HepG2 (cell line): ENCODE results near the gene GEMIN2. TPM values are rescaled to one million over a fixed set of nuclear protein-coding genes. Genes with fewer than 3 reads are reported as not detected.

ENCODE experiments used
- ATAC-seq: fragments of 200-7000 bp; cut with Tn5 transposase; 3 replicates; pipeline ENCODE4 v1.9.1; 2020; ENCODE audit warnings: mild to moderate bottlenecking, moderate library complexity
- BruUV-seq: library from RNA; stranded (reverse); fragments of 400-500 nt; replicated peaks from 2 replicates; lab custom pipeline; 2021; lab: Mats Ljungman, UMichigan
- CTCF ChIA-PET: fragments of 300-600 bp; formaldehyde crosslinking; extraction: SDS; loops from one replicate; lab custom pipeline; 2021; ENCODE audit warnings: low total read pairs, inconsistent platforms, low intra/inter-chr PET ratio; lab: Yijun Ruan, JAX
- POLR2A ChIA-PET: fragments of 350-600 bp; sonication (Branson Sonifier 250); formaldehyde crosslinking; loops from one replicate; lab custom pipeline; 2020; ENCODE audit warnings: antibody characterized with exemption, inconsistent platforms; lab: Yijun Ruan, JAX
- DNase-seq: peaks from one replicate; pipeline ENCODE4 v3.0.0-alpha.2; 2015; ENCODE audit warnings: low spot score
- FAIRE-seq: peaks from 3 replicates; lab custom pipeline; 2011; peaks lifted over from hg19 to GRCh38; lab: Jason Lieb, UNC
- H2AFZ ChIP-seq: one replicate; pipeline ENCODE4 v1.6.1; 2011; ENCODE audit warnings: low read length, inconsistent platforms
- H3K27ac ChIP-seq: fragments of 300-600 bp; 3 replicates; pipeline ENCODE4 v1.8.0; 2011; ENCODE audit warnings: mixed run types, mild to moderate bottlenecking, mixed read lengths, low read length, inconsistent platforms; ENCODE audit not compliant: insufficient read depth; ENCODE audit errors: extremely low read length
- H3K27me3 ChIP-seq, 2 experiments: fragments of 200-600 bp in 1 of 2; 2 replicates in 1 of 2; 3 replicates in 1 of 2; pipeline versions ENCODE4 v1.6.0 to v1.8.0; 2011; ENCODE audit warnings: low read length in 2 of 2, mild to moderate bottlenecking in 2 of 2, moderate library complexity in 2 of 2, inconsistent platforms in 1 of 2; ENCODE audit not compliant: insufficient read depth in 2 of 2, control insufficient read depth in 1 of 2
- H3K36me3 ChIP-seq, 2 experiments: fragments of 200-600 bp in 1 of 2; replicated peaks in 1 of 2; 2 replicates in 1 of 2; 3 replicates in 1 of 2; pipeline versions ENCODE4 v1.5.1 to v1.8.0; 2011; ENCODE audit warnings: low read length in 2 of 2, inconsistent platforms in 1 of 2; ENCODE audit not compliant: insufficient read depth in 2 of 2, control insufficient read depth in 1 of 2
- H3K4me1 ChIP-seq: 2 replicates; pipeline ENCODE4 v1.5.1; 2012; ENCODE audit warnings: low read length, inconsistent platforms; ENCODE audit not compliant: insufficient read depth
- H3K4me2 ChIP-seq: 2 replicates; pipeline ENCODE4 v1.6.0; 2011; ENCODE audit warnings: low read depth, low read length, inconsistent platforms
- H3K4me3 ChIP-seq, 3 experiments: fragments of 200-600 bp in 1 of 3; sonication (generic), shearing (Covaris generic) in 1 of 3; replicated peaks in 1 of 3; 2 replicates each; pipeline ENCODE4 v1.5.1; 2011 to 2016; ENCODE audit warnings: low read length in 3 of 3, inconsistent platforms in 2 of 3, low read depth in 2 of 3, mild to moderate bottlenecking in 2 of 3, control low read depth in 1 of 3, mixed read lengths in 1 of 3; ENCODE audit not compliant: insufficient read depth in 1 of 3
- H3K79me2 ChIP-seq: one replicate; pipeline ENCODE4 v1.6.1; 2011; ENCODE audit warnings: low read length, inconsistent platforms; ENCODE audit not compliant: insufficient read depth
- H3K9ac ChIP-seq: 2 replicates; pipeline ENCODE4 v1.6.0; 2011; ENCODE audit warnings: mild to moderate bottlenecking, low read depth, low read length, inconsistent platforms; ENCODE audit not compliant: insufficient read depth
- H3K9me3 ChIP-seq: 2 replicates; pipeline ENCODE4 v1.5.1; 2012; ENCODE audit warnings: mild to moderate bottlenecking, low read length
- H4K20me1 ChIP-seq: 2 replicates; pipeline ENCODE4 v1.6.0; 2011; ENCODE audit warnings: inconsistent platforms, mild to moderate bottlenecking, low read length, moderate library complexity; ENCODE audit not compliant: insufficient read depth
- ARNT2 ChIP-seq: sonication (generic); formaldehyde crosslinking; IDR thresholded peaks from 2 replicates; pipeline ENCODE4 v1.8.0; 2022; ENCODE audit warnings: mild to moderate bottlenecking, low read depth, missing genetic modification reagents, moderate library complexity
- ATF7 ChIP-seq, 2 experiments: fragments of 450-650 bp in 1 of 2; sonication (generic) in 1 of 2; formaldehyde crosslinking in 1 of 2; IDR thresholded peaks; 2 replicates each; pipeline versions ENCODE4 v1.4.0 to v1.6.1; 2016 to 2020; ENCODE audit warnings: antibody characterized with exemption in 1 of 2, mild to moderate bottlenecking in 1 of 2, missing genetic modification reagents in 1 of 2
- FOXO1 ChIP-seq: sonication (generic); formaldehyde crosslinking; IDR thresholded peaks from 2 replicates; pipeline ENCODE4 v1.4.0; 2020; ENCODE audit warnings: missing genetic modification reagents
- HOXA5 ChIP-seq: sonication (generic); formaldehyde crosslinking; IDR thresholded peaks from 2 replicates; pipeline ENCODE4 v1.4.0; 2020; ENCODE audit warnings: missing genetic modification reagents
- MEF2D ChIP-seq: sonication (generic); formaldehyde crosslinking; IDR thresholded peaks from 2 replicates; pipeline ENCODE4 v1.5.1; 2020; ENCODE audit warnings: mild to moderate bottlenecking, missing genetic modification reagents
- MYC ChIP-seq: sonication (generic); formaldehyde crosslinking; IDR thresholded peaks from 2 replicates; pipeline ENCODE4 v1.9.0; 2021; ENCODE audit warnings: missing genetic modification reagents, borderline replicate concordance
- NAIF1 ChIP-seq: sonication (generic); formaldehyde crosslinking; IDR thresholded peaks from 2 replicates; pipeline ENCODE4 v1.5.0; 2020; ENCODE audit warnings: mild to moderate bottlenecking, missing genetic modification reagents, borderline replicate concordance
- PCBP1 ChIP-seq: fragments of 200-400 bp; formaldehyde crosslinking; IDR thresholded peaks from 2 replicates; pipeline ENCODE4 v1.6.1; 2017; ENCODE audit warnings: mild to moderate bottlenecking, low read depth, low read length, borderline replicate concordance
- RXRB ChIP-seq: IDR thresholded peaks from 2 replicates; pipeline ENCODE4 v1.6.1; 2016; ENCODE audit warnings: borderline replicate concordance, missing genetic modification reagents, missing compliant biosample characterization
- TBL1XR1 ChIP-seq: fragments of 150-350 bp; IDR thresholded peaks from 2 replicates; pipeline ENCODE4 v1.6.1; 2014; ENCODE audit warnings: borderline replicate concordance, low read length; ENCODE audit not compliant: partially characterized antibody
- ZBTB21 ChIP-seq: sonication (generic); formaldehyde crosslinking; IDR thresholded peaks from 2 replicates; pipeline ENCODE4 v1.4.0; 2020; ENCODE audit warnings: missing genetic modification reagents
- ZBTB49 ChIP-seq: sonication (generic); formaldehyde crosslinking; IDR thresholded peaks from 2 replicates; pipeline ENCODE4 v1.4.0; 2020; ENCODE audit warnings: missing genetic modification reagents, borderline replicate concordance
- ZMYM3 ChIP-seq: sonication (generic); formaldehyde crosslinking; IDR thresholded peaks from 2 replicates; pipeline ENCODE4 v1.5.1; 2020; ENCODE audit warnings: mild to moderate bottlenecking, missing genetic modification reagents
- ZNF749 ChIP-seq: sonication (generic); formaldehyde crosslinking; IDR thresholded peaks from 2 replicates; pipeline ENCODE4 v1.8.0; 2022; ENCODE audit warnings: mild to moderate bottlenecking, missing genetic modification reagents, moderate library complexity, borderline replicate concordance
- ZNF772 ChIP-seq: sonication (generic); formaldehyde crosslinking; IDR thresholded peaks from 2 replicates; pipeline ENCODE4 v1.5.0; 2020; ENCODE audit warnings: mild to moderate bottlenecking, missing genetic modification reagents
- WGBS: methylation state at CpG from one replicate; pipeline ENCODE4 v1.1.6; 2017; ENCODE audit warnings: low lambda C conversion rate; 5-methylcytosine and 5-hydroxymethylcytosine counted together
- in situ Hi-C: cut with HindIII; loops from 2 replicates; pipeline ENCODE4 v1.10.0; 2017; ENCODE audit warnings: low pct_unique_long_range_greater_than_20kb; ENCODE audit not compliant: extremely low pct_ligation_motif_present
- intact Hi-C: fragments of 100-400 bp; cut with micrococcal nuclease; formaldehyde crosslinking; loops from one replicate; pipeline ENCODE4 v1.10.0; 2022; ENCODE audit not compliant: unreplicated experiment
- polyA plus RNA-seq, 8 experiments: library from polyadenylated mRNA; depleted of rRNA in 3 of 8; stranded (reverse) in 7 of 8; unstranded in 1 of 8; fragments of >200 nt; fragmentation: Illumina TruSeq in 4 of 8; extraction: Trizol in 4 of 8; gene quantifications; 2 replicates each; pipeline versions ENCODE4 v1.2.1 to v1.2.3, GENCODE V29; 2011 to 2016; ENCODE audit warnings: low read depth in 4 of 8, missing spikeins in 1 of 8, mixed read lengths in 1 of 8; ENCODE audit not compliant: insufficient read depth in 1 of 8
- total RNA-seq, 5 experiments: library from RNA; depleted of rRNA; stranded (reverse); fragments of >200 nt; fragmentation: Illumina TruSeq; extraction: Trizol; gene quantifications; 2 replicates each; pipeline ENCODE4 v1.2.3, GENCODE V29; 2016; ENCODE audit warnings: low read depth in 1 of 5
- TF ChIP-seq, protein P1 (sequence below): sonication (generic); formaldehyde crosslinking; IDR thresholded peaks from 2 replicates; pipeline ENCODE4 v1.4.0; 2020; ENCODE audit warnings: mild to moderate bottlenecking, low read depth, missing genetic modification reagents
- TF ChIP-seq, protein P2 (sequence below): sonication (generic); formaldehyde crosslinking; IDR thresholded peaks from 2 replicates; pipeline ENCODE4 v1.4.0; 2020; ENCODE audit warnings: mild to moderate bottlenecking, missing genetic modification reagents

The GEMIN2 gene
- total and polyA plus RNA-seq, 2 of the 13 experiments (the other 11 are each of a cell fraction or from before 2014, with no cell fraction given), result 54.8 to 110 TPM

GRCh38 chr14:39113685-39114072 is 444 bp upstream of the GEMIN2 start (continued):
- no peak for TF ChIP-seq MEF2D (CRISPR knock-in tag)
- TF ChIP-seq TBL1XR1, result no peak
- TF ChIP-seq, protein P1, sequence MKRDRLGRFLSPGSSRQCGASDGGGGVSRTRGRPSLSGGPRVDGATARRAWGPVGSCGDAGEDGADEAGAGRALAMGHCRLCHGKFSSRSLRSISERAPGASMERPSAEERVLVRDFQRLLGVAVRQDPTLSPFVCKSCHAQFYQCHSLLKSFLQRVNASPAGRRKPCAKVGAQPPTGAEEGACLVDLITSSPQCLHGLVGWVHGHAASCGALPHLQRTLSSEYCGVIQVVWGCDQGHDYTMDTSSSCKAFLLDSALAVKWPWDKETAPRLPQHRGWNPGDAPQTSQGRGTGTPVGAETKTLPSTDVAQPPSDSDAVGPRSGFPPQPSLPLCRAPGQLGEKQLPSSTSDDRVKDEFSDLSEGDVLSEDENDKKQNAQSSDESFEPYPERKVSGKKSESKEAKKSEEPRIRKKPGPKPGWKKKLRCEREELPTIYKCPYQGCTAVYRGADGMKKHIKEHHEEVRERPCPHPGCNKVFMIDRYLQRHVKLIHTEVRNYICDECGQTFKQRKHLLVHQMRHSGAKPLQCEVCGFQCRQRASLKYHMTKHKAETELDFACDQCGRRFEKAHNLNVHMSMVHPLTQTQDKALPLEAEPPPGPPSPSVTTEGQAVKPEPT, result no peak
- 0 out of 2 replicates have a peak, but pooled peaks have one; percentile 3 for TF ChIP-seq ZBTB21
- no peak for TF ChIP-seq FOXO1
- no peak for TF ChIP-seq NAIF1 (CRISPR knock-in tag)
- TF ChIP-seq RXRB (CRISPR knock-in tag), result no peak
- TF ChIP-seq ZNF772 (CRISPR knock-in tag), result no peak
- 0 out of 2 replicates have a peak, but pooled peaks have one; percentile 3 for TF ChIP-seq ZNF749 (CRISPR knock-in tag)

DNA sequence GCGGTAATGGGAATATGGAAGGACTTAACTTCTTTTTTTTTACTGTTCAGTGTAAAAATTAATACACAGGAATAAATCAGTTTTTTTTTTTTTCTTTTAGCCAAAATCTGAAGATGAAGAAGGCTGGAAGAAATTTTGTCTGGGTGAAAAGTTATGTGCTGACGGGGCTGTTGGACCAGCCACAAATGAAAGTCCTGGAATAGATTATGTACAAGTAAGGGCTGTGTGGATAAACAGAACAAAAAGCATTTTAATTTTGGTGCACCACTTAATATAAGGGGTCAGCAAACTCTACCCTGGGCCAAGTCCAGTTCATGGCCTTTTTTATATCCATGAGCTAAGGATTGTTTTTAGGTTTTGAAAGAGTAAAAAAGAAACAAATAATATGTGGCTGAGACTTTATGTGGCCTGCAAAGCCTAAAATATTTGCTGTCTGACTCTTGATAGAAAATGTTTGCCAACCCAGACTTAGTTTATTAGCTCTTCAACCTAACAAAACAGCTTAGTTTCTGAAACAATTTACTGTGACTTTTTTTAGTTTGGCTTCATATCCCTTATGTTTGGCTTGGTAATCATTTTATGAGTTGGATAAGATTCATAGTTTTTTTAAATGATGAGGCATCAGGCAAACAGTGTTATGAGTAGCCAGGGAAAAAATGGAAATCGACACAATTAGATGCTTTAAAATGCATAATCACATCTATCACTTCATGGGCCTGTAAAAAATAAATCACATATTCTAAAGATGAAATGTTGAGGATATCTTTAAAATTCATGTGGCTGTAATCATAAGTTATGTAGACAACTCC is 8.4 kb downstream of the GEMIN2 start:
- no peak overlapping the region for H3K27ac ChIP-seq
- H3K27me3 ChIP-seq, result no peaks in the 10 kb centered on the region
- in situ Hi-C loops, result no loop called here
- no peak overlapping the region for H3K4me2 ChIP-seq
- H2AFZ ChIP-seq, result no peak overlapping the region
- no peak overlapping the region for H3K4me3 ChIP-seq
- H3K9me3 ChIP-seq, result no peaks in the 10 kb centered on the region
- peaks cover 27 to 78% of the 10 kb centered on the region in 2 experiments for H3K36me3 ChIP-seq
- H3K79me2 ChIP-seq, result no peaks in the 10 kb centered on the region
- intact Hi-C loops, result no loop called here
- 95% methylated on average over 3 of the region's 3 CpGs for WGBS
- POLR2A ChIA-PET, result interaction anchor here (0.8 to 1.1 kb wide), 2 partner anchors 9 to 52 kb away, joined by 3 to 5 read pairs; partner anchors contain the start of genes GEMIN2 and PNN
- H3K4me1 ChIP-seq, result no peaks in the 10 kb centered on the region
- no peaks in the 10 kb centered on the region for H4K20me1 ChIP-seq
- FAIRE-seq, result no peak
- no peak for DNase-seq
- CTCF ChIA-PET, result no interaction called here
- no peak overlapping the region for H3K9ac ChIP-seq
- no TSS peak for BruUV-seq
- no peak for ATAC-seq
- TF ChIP-seq ATF7 (IDR thresholded peaks at IDR 0.05), result no peak
- TF ChIP-seq ATF7 (CRISPR knock-in tag; IDR thresholded peaks at IDR 0.05), result no peak
- no peak for TF ChIP-seq HOXA5 (CRISPR knock-in tag)
- TF ChIP-seq, protein P2, sequence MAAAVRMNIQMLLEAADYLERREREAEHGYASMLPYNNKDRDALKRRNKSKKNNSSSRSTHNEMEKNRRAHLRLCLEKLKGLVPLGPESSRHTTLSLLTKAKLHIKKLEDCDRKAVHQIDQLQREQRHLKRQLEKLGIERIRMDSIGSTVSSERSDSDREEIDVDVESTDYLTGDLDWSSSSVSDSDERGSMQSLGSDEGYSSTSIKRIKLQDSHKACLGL, result no peak
- TF ChIP-seq PCBP1, result no peak
- no peak for TF ChIP-seq ARNT2 (CRISPR knock-in tag)
- no peak for TF ChIP-seq MYC
- no peak for TF ChIP-seq ZBTB49 (CRISPR knock-in tag)
- no peak for TF ChIP-seq ZMYM3
